HG03095 (cell line): ENCODE results near the gene KLHDC8B.
"Not testable (repeated sequence)": the region's sequence is repeated elsewhere in the genome, so short reads cannot be mapped to it uniquely, and the experiment has no call there.

Experiments used
- ATAC-seq: cut with Tn5 transposase; IDR thresholded peaks from one replicate; pipeline ENCODE4 v1.9.1; 2021; ENCODE audit warnings: moderate library complexity; ENCODE audit not compliant: unreplicated experiment

The KLHDC8B gene

DNA sequence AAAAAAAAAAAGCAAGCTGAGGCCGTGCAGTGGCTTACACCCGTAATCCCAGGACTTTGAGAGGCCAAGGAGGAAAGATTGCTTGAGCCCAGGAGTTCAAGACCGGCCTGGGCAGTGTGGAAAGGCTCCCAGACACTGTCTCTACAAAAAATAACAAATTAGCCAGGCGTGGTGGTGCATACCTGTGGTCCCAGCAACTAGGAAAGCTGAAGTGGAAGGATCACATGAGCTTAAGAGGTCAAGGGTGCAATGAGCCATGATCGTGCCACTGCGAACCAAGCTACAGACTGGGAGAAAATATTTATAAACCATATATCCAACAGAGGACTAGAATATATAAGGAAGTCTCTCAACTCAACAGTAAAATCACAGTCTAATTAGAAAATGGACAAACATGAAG lies 10.0 kb downstream of the KLHDC8B start:
- ATAC-seq: no peak

DNA sequence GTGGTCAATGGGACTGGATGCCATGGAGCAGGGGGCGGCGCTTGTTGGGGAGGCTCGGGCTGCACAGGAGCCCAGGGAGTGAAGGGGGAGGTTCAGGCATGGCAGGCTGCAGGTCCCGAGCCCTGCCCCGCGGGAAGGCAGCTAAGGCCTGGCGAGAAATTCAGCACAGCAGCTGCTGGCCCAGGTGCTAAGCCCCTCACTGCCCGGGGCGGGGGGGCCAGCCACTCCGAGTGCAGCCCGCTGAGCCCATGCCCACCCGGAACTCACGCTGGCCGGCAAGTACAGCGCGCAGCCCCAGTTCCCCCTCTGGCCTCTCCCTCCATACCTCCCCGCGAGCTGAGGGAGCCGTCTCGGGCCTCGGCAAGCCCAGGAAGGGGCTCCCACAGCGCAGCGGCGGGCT lies 11.3 kb downstream of the KLHDC8B start:
- no peak for ATAC-seq

DNA sequence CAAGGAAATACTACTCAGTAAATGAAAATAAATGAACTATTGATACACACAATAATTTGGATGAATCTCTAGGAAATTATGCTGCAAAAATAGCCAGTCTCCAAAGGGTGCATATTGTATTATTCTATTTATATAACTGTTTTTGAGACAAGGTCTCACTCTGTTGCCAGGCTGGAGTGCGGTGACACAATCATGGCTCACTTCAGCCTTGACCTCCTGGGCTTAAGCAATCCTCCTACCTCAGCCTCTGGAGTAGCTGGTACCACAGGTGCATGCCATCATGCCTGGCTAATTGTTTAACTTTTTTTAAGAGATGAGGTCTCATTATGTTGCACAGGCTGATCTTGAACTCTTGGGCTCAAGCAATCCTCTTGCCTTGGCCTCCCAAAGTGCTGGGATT lies 12.5 kb downstream of the KLHDC8B start:
- ATAC-seq: no peak

DNA sequence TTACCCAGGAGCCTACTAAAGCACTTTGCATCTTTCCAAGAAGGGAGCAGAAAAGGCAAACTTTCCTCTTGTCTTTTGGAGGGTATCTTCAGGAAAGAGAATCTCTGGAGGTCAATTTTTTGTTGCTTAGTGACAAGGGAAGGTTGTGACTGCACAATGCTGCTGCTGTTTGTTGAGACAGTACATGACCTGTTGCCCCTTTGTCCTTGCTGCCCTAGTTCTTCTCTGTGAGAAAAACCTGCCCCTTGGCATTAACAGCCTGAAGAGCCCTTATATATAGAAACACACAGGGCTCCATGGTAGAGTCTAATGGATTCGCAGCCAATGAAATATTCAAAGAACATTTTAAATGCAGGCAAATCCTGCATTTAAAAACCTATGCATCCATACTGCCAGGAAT lies 20.3 kb downstream of the KLHDC8B start:
- ATAC-seq: no peak

DNA sequence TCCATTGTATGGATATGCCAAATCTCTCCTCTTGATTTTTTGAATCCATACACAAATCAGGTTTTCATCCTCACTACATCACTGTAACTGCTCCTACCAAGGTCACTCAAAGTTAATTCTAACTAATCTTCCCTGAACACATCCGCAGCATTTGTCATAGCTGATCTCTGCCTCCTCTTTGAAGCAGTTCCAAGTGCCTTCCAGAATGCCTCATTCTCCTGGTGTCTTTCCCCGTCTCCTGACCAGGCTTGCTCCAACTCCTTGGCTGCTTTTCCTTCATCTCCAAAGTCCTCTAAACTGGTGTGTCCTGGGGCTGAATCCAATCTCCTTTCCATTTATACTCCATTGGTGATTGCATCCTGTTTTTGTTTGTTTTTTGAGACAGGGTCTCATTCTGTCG lies 26.8 kb downstream of the KLHDC8B start:
- ATAC-seq: no peak

DNA sequence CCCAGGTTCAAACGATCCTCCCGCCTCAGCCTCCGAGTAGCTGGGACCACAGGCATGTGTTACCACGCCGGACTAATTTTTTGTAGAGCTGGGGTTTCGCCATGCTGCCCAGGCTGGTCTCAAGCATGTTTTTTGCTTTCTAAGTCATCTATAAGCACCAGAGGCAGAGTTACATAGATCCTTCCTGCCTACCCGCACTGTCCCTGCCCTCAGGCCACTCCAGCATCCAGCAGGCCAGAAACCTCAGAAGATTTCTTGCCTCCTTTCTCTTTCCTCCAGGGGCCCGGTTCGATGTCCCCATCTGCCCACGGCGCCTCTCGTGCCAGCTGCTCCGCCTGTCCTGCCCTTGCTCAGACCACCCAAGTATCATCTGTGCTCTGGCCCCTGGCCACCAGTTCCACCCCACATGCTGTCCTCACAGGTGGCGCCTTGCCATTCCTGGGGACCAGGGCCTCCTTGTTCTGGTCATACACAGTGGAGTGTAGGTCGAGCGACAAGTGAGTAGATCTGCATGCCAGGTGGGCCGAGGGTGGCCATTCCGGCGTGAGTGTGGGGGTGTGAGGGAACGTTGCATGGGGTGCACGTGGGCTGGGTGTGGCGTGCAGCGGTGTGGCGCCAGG lies 27.3 kb downstream of the KLHDC8B start:
- no peak for ATAC-seq

DNA sequence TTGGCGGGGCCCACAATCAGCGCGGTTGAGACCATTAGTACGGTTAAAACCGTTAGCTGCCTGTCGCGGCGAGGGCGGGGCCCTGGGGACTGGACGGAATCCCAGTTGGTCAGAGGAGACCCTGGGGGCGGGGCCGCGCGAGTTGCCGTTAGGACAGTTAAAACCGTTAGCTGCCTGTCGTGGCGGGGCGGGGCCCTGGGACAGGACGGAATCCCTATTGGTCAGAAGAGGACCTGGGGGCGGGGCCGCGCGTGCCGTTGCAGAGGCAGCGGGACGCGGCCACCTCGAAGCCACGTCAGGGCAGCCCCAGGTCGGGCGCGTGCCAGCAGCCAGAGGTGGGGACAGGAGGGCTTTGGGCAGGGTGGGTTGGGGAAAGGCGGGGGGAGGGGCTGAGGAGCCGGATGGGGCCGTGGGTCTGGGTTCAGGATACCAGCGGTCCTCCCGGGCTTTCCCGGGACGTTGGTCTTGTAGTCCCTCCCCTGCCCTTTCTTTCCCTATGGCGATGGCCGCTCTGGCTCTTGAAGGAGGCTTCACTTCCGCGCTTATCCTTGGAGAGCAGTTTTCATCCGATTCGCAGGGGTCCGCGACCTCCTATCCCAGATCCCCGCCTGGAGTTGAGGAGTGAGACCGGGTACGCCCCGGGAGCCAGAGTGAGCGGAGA lies 28.0 kb downstream of the KLHDC8B start:
- ATAC-seq: no peak

DNA sequence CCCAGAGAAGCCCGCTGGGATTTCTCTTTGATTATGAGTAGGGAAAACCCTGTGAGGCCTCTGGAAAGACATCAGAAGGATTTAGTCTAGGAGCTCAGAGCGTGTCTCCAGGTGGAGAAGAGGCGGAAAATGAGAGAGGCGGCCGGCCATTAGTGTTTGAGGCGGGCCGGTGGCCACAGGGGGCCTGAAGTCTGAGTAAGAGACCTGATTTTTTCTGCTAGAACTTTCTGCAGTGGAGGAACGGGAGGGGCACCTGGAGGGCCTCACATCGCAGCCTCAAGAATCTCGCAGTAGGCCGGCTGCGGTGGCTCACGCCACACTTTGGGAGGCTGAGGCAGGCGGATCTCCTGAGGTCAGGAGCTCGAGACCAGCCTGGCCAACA lies 28.5 kb downstream of the KLHDC8B start:
- ATAC-seq: no peak

DNA sequence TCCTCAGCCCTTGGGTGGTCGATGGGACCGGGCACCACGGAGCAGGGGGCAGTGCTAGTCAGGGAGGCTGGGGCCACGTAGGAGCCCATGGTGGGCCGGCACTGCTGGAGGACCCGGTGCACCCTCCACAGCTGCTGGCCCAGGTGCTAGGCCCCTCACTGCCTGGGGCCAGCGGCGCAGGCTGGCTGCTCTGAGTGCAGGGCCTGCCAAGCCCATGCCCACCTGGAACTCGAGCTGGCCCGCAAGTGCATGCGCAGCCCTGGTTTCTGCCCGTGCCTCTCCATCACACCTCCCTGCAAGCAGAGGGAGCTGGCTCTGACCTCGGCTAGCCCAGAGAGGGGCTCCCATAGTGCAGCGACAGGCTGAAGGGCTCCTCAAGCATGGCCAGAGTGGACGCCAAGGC lies 42.1 kb downstream of the KLHDC8B start:
- ATAC-seq: no peak

DNA sequence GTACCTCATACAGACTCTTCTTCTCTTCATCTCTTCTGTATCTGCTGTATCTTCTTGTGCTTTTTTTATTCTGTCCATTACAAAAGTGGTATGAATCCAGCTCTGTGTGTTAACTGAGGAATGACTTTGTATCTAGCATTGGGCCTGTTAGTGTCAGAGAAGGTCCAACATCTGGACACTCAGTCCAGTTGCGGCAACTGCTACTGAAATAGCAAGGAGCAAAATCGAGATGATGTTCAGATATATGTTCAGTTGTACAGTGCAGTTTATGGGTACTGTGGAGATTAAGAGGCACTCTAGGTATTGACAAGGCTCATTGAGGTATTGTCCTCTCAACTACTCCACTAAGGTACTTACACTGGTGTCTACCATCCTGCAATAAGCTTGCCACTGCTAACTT lies 42.6 kb downstream of the KLHDC8B start:
- no peak for ATAC-seq

DNA sequence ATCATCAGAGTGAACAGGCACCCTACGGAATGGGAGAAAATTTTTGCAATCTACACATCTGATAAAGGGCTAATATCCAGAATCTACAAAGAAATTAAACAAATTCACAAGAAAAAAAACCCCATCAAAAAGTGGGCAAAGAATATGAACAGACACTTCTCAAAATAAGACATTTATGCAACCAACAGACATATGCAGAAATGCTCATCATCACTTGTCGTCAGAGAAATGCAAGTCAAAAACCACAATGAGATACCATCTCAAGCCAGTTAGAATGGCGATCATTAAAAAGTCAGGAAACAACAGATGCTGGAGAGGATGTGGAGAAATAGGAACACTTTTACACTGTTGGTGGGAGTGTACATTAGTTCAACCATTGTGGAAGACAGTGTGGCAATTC lies 45.3 kb downstream of the KLHDC8B start:
- ATAC-seq: not testable (repeated sequence)

DNA sequence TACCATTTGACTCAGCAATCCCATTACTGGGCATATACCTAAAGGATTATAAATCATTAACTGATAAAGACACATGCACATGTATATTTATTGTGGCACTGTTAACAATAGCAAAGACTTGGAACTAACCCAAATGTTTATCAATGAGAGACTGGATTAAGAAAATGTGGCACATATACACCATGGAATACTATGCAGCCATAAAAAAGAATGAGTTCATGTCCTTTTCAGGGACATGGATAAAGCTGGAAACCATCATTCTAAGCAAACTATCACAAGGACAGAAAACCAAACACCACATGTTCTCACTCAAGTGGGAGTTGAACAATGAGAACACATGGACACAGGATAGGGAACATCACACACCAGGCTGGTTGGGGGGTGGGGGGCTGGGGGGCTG lies 45.7 kb downstream of the KLHDC8B start:
- ATAC-seq: not testable (repeated sequence)

DNA sequence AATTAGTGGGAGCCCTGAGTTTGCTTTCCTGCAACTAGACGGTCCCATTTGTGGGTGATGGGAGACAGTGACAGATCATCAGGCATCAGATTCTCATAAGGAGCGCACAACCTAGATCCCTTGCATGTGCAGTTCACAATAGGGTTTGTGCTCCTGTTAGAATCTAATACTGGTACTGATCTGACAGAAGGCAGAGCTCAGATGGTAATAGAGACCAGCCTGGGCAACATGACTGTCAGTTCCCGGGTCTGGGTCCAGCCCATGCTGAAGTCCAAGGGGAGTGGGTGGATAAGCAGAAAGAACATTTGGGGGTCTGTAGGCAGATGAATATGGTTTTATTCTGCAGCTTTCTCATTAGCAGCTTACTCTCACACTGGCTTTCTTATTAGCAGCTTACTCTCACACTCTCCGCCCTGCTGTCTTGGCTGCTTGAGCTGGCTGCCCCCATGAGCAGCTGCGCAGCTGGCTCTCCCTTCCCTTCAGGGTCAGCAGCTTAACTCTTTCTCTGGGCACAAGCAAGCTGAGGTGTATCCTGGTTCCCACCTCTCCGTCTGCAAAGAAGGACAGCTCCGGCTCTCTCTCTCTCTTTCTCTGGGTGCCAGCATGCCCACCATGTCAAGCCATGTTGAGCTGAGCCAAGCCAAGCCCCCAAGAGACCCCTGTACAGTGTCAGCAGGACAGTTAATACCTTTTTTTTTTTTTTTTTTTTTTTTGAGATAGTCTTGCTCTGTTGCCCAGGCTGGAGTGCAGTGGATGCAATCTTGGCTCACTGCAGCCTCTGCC lies 46.5 kb downstream of the KLHDC8B start:
- ATAC-seq: no peak

DNA sequence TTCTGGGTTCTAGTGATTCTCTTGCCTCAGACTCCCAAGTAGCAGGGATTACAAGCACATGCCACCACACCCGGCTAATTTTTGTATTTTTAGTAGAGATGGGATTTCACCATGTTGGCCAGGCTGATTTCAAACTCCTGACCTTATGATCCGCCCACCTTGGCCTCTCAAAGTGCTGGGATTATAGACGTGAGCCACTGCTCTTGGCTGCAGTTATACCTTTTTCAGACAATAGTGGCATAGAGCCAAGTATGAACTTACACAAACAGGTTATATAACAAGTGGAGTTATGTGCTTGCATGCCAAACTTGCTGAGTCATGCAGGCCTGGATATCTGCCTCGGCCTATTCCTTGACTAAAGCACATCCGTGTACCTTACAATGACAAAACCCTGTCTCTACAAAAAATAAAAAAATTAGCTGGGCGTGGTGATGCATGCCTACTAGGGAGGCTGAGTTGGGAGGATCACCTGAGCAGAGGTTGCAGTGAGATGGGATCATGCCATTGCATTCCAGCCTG lies 47.1 kb downstream of the KLHDC8B start:
- ATAC-seq: not testable (repeated sequence)

DNA sequence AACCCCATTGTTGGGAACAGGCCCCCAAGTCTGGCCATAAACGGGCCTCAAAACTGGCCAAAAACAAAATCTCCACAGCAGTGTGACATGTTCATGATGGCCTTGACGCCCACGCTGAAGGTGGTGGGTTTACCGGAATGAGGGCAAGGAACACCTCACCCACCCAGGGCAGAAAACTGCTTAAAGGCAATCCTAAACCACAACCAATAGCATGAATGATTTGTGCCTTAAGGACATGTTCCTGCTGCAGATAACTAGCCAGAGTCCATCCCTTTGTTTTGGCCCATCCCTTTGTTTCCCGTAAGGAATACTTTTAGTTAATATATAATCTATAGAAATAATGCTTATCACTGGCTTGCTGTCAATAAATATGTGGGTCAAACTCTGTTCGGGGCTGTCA lies 47.7 kb downstream of the KLHDC8B start:
- no peak for ATAC-seq

DNA sequence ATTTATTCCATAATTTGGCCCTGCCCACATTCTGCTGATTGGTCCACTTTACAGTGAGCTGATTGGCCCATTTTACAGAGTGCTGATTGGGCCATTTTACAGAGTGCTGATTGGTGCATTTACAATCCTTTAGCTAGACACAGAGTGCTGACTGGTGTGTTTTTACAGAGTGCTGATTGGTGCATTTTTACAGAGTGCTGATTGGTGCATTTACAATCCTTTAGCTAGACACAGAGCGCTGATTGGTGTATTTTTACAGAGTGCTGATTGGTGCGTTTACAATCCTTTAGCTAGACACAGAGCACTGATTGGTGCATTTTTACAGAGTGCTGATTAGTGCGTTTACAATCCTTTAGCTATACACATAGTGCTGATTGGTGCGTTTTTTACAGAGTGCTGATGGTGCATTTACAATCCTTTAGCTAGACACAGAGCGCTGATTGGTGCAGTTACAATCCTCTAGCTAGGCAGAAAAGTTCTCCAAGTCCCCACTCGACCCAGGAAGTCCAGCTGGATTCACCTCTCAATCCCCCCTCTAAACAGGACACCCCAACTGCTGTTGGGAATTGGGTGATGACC lies 49.7 kb downstream of the KLHDC8B start:
- not testable (repeated sequence) for ATAC-seq

DNA sequence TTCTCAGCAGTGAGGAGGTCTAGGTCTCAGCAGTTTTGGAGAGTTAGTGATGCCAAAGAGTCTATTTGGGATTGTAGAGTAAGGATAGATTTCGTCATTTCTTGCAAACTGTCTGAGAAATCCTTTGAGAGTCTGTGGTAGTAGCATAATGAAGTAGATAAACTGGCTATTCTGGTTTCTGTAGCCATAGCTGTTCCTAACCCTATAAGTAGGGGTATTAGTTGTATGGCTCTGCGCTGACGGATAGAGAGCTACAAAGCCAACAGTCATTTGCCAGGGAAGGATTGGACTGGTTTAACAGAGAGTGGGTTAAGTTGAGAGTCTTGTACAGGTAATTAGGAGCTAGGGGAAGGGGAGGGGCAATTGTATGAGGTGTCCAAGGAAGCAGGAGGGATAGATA lies 50.6 kb downstream of the KLHDC8B start:
- ATAC-seq: no peak
